Ishikawa (cell line): ENCODE measurements around the gene UGGT2.

Source experiments
- CEBPB ChIP-seq: IDR thresholded peaks from 2 replicates; pipeline ENCODE4 v1.6.1; 2012
- CREB1 ChIP-seq: IDR thresholded peaks from 2 replicates; pipeline ENCODE4 v1.6.1; 2012; ENCODE audit warnings: low read depth
- EGR1 ChIP-seq: IDR thresholded peaks from 2 replicates; pipeline ENCODE4 v1.6.1; 2012
- EP300 ChIP-seq: IDR thresholded peaks from 2 replicates; pipeline ENCODE4 v1.6.1; 2012; ENCODE audit warnings: borderline replicate concordance
- FOXM1 ChIP-seq: IDR thresholded peaks from 2 replicates; pipeline ENCODE4 v1.6.1; 2012; ENCODE audit warnings: low read depth, borderline replicate concordance
- MAX ChIP-seq: IDR thresholded peaks from 2 replicates; pipeline ENCODE4 v1.6.1; 2012
- NFIC ChIP-seq: IDR thresholded peaks from 2 replicates; pipeline ENCODE4 v1.6.1; 2012
- RAD21 ChIP-seq: IDR thresholded peaks from 2 replicates; pipeline ENCODE4 v1.6.1; 2012; ENCODE audit warnings: low read depth
- TAF1 ChIP-seq: IDR thresholded peaks from 2 replicates; pipeline ENCODE4 v1.6.1; 2012; ENCODE audit warnings: low read depth, mild to moderate bottlenecking
- TCF12 ChIP-seq: IDR thresholded peaks from 2 replicates; pipeline ENCODE4 v1.6.1; 2012; ENCODE audit warnings: low read depth
- TEAD4 ChIP-seq: IDR thresholded peaks from 2 replicates; pipeline ENCODE4 v1.6.1; 2012
- YY1 ChIP-seq: IDR thresholded peaks from 2 replicates; pipeline ENCODE4 v1.6.1; 2012; ENCODE audit warnings: low read depth
- TF ChIP-seq, protein P1 (sequence below): IDR thresholded peaks from 2 replicates; pipeline ENCODE4 v1.6.1; 2012; ENCODE audit warnings: low read depth, mild to moderate bottlenecking
- TF ChIP-seq, protein P2 (sequence below): IDR thresholded peaks from 2 replicates; pipeline ENCODE4 v1.6.1; 2012

DNA sequence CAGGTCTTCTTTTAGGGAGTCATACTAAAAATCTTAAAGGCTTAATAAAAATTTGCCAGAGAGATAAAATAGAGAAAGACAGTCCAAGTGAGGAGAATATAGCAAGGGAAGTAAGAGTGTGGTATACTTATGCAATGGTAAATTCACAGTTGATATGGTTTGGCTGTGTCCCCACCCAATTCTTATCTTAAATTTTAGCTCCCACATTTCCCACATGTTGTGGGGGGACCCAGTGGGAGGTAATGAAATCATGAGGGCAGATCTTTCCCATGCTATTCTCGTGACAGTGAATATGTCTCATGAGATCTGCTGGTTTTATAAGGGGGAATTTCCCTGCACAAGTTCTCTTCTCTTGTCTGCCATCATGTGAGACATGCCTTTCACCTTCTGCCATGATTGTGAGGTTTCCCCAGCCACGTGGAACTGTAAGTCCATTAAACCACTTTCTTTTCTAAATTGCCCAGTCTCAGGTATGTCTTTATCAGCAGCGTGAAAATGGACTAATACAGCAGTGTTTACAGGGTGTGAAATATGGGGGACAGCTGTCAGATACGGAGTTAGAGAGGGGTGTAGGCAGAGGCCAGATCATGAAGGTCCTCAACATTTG is 115.4 kb downstream of the UGGT2 start:
- TF ChIP-seq EGR1 (no peak), TCF12 (no peak), NFIC (no peak), RAD21 (no peak), EP300 (no peak), CEBPB (no peak), TEAD4 (no peak), YY1 (no peak), MAX (no peak), CREB1 (no peak), FOXM1 (no peak), TAF1 (no peak)
- TF ChIP-seq, protein P1, sequence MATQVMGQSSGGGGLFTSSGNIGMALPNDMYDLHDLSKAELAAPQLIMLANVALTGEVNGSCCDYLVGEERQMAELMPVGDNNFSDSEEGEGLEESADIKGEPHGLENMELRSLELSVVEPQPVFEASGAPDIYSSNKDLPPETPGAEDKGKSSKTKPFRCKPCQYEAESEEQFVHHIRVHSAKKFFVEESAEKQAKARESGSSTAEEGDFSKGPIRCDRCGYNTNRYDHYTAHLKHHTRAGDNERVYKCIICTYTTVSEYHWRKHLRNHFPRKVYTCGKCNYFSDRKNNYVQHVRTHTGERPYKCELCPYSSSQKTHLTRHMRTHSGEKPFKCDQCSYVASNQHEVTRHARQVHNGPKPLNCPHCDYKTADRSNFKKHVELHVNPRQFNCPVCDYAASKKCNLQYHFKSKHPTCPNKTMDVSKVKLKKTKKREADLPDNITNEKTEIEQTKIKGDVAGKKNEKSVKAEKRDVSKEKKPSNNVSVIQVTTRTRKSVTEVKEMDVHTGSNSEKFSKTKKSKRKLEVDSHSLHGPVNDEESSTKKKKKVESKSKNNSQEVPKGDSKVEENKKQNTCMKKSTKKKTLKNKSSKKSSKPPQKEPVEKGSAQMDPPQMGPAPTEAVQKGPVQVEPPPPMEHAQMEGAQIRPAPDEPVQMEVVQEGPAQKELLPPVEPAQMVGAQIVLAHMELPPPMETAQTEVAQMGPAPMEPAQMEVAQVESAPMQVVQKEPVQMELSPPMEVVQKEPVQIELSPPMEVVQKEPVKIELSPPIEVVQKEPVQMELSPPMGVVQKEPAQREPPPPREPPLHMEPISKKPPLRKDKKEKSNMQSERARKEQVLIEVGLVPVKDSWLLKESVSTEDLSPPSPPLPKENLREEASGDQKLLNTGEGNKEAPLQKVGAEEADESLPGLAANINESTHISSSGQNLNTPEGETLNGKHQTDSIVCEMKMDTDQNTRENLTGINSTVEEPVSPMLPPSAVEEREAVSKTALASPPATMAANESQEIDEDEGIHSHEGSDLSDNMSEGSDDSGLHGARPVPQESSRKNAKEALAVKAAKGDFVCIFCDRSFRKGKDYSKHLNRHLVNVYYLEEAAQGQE, result no peak
- TF ChIP-seq, protein P2, sequence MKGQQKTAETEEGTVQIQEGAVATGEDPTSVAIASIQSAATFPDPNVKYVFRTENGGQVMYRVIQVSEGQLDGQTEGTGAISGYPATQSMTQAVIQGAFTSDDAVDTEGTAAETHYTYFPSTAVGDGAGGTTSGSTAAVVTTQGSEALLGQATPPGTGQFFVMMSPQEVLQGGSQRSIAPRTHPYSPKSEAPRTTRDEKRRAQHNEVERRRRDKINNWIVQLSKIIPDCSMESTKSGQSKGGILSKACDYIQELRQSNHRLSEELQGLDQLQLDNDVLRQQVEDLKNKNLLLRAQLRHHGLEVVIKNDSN, result no peak
